ENCODE results near the gene ALCAM. TPM values are rescaled to one million over a fixed set of nuclear protein-coding genes. Genes with fewer than 3 reads are reported as not detected.

The ALCAM gene
- total RNA-seq, 1 experiment from 2014 or later: 136 TPM

DNA sequence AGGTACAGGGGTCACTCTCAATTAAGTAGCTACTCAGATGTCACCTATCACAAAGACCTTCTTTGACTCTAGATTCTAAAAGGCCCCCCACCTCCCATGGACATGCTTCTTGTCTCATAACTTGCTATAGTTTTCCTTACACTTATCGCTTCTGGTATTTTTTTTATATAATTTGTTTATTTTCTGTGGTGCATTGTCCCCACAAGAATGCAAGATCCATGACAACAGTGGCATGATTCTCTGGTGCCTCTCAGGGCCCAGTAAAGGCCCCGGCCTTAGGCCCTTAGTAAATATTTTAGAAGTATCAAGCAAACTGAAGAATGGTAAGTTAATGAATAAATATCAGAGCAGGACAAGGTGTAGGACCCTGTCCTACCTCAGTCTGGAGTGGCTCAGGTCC, 253.5 kb downstream of the ALCAM start:
- DNase-seq (ENCODE audit: low read depth): no peak

DNA sequence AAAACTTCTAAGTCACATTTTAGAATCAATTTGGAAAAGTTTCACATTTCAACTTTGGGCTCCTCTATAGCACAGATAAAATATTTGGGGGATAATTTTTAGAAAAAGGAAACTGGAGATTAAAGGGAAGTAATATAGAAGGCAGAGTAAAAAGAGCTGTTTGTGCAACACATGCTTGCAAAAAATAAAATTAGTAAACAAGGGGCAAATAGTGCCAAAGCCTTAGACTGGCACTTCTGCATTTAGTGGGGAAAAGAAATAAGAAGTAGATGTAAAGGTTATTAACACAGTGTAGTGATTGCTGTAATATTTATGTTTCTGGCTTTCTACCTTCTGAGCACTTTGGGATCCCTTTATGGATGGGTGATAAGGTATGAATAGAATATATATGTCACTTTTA, 255.5 kb downstream of the ALCAM start:
- DNase-seq (ENCODE audit: low read depth): no peak

Data from HT1080 (cell line).